HFF-Myc (cell line): ENCODE results near the gene ZBTB37.
"Not testable (repeated sequence)": the region's sequence is repeated elsewhere in the genome, so short reads cannot be mapped to it uniquely, and the experiment has no call there.

Source experiments
- DNase-seq: peaks from one replicate; pipeline ENCODE4 v3.0.0-alpha.2; 2011; ENCODE audit warnings: low read depth; ENCODE audit errors: extremely low read depth
- H3K4me3 ChIP-seq: replicated peaks from 2 replicates; pipeline ENCODE4 v1.5.1; 2011; ENCODE audit warnings: low read depth, mild to moderate bottlenecking, control low read depth, low read length
- TF ChIP-seq, protein P1 (sequence below): IDR thresholded peaks from 2 replicates; pipeline ENCODE4 v1.5.1; 2012; ENCODE audit warnings: mild to moderate bottlenecking, low read depth, low read length, control low read depth; ENCODE audit errors: missing control alignments

ZBTB37 gene

DNA sequence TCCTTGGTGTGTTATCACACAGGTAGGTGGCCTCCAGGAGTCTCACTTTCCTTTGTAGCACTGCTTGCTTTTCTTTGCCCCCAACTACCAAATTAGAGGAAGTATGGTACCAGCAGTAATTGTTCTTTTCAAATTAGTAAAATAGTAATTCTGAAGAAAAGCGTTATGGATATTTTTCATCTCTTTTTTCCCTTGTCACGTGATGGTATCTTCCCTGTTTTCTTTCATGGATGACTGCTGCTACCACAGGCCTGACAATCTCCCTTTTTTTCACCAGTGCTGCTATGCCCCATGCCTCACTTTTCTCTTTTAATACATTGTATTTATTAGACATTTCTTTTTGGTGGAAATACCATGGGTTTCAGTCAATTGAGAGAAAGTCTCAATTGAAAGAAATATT is 3.3 kb downstream of the ZBTB37 start:
- DNase-seq: no peak
- TF ChIP-seq, protein P1, sequence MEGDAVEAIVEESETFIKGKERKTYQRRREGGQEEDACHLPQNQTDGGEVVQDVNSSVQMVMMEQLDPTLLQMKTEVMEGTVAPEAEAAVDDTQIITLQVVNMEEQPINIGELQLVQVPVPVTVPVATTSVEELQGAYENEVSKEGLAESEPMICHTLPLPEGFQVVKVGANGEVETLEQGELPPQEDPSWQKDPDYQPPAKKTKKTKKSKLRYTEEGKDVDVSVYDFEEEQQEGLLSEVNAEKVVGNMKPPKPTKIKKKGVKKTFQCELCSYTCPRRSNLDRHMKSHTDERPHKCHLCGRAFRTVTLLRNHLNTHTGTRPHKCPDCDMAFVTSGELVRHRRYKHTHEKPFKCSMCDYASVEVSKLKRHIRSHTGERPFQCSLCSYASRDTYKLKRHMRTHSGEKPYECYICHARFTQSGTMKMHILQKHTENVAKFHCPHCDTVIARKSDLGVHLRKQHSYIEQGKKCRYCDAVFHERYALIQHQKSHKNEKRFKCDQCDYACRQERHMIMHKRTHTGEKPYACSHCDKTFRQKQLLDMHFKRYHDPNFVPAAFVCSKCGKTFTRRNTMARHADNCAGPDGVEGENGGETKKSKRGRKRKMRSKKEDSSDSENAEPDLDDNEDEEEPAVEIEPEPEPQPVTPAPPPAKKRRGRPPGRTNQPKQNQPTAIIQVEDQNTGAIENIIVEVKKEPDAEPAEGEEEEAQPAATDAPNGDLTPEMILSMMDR: no peak
- no peak overlapping the region for H3K4me3 ChIP-seq

DNA sequence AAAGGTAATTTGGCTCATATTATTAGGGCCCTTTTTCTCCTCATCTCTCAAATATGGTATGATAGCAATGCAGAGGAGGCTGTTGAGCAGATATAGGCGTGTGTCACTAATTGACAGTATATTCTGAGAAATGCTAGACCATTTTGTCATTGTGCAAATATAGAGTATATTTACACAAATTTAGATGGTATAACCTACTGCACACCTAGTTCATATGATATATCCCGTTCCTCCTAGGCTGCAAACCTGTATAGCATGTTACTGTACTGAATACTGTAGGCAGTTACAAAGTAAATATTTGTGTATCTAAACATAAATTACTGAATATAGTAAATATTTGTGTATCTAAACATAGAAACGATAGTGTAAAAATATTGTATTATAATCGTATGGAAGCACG is 8.6 kb downstream of the ZBTB37 start:
- H3K4me3 ChIP-seq: no peak overlapping the region
- TF ChIP-seq, protein P1: no peak
- DNase-seq: no peak

DNA sequence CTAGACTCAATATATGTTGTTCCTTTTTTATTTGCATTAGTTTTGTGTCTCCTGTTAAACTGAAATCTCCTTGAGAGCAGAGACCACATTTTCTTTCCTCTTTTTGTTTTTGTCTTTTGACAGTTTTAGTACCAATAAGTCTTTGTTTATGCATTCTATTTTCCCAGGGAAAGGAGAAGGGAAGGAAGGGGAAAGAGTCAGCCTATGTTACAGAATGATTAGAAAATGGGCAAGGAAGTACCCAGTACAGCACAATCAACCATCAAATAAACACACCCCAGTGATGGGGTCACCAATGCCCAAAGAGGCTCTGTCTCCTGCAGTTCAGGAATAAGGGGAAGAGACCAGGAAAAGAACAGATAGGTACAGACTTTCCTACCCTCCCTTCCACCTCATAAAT is 10.1 kb downstream of the ZBTB37 start:
- no peak overlapping the region for H3K4me3 ChIP-seq
- DNase-seq: no peak
- TF ChIP-seq, protein P1: no peak

DNA sequence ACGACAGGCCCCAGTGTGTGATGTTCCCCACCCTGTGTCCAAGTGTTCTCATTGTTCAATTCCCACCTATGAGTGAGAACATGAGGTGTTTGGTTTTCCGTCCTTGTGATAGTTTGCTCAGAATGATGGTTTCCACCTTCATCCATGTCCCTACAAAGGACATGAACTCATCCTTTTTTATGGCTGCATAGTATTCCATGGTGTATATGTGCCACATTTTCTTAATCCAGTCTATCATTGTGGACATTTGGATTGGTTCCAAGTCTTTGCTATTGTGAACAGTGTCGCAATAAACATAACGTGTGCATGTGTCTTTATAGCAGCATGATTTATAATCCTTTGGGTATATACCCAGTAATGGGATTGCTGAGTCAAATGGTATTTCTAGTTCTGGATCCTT is 12.9 kb downstream of the ZBTB37 start:
- not testable (repeated sequence) for DNase-seq

DNA sequence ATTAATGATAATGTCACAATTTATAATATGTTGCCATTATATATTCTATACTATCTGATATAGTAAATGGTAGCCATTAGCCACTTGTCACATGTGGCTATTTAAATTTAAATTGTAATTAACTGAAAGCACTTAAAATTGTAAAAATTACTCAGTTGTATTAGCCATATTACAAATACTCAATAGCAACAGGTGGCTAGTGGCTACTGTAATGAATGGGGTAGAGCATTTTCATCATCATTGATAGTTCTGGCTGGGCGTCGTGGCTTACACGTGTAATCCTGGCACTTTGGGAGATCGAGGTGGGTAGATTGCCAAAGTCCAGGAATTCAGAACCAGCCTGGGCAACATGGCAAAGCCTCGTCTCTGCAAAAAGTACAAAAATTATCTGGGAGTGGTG is 16.5 kb downstream of the ZBTB37 start:
- no peak overlapping the region for H3K4me3 ChIP-seq
- TF ChIP-seq, protein P1: no peak
- no peak for DNase-seq

More for the DNA sequence above, 12.9 kb downstream of the ZBTB37 start:
- H3K4me3 ChIP-seq: not testable (repeated sequence)

DNA sequence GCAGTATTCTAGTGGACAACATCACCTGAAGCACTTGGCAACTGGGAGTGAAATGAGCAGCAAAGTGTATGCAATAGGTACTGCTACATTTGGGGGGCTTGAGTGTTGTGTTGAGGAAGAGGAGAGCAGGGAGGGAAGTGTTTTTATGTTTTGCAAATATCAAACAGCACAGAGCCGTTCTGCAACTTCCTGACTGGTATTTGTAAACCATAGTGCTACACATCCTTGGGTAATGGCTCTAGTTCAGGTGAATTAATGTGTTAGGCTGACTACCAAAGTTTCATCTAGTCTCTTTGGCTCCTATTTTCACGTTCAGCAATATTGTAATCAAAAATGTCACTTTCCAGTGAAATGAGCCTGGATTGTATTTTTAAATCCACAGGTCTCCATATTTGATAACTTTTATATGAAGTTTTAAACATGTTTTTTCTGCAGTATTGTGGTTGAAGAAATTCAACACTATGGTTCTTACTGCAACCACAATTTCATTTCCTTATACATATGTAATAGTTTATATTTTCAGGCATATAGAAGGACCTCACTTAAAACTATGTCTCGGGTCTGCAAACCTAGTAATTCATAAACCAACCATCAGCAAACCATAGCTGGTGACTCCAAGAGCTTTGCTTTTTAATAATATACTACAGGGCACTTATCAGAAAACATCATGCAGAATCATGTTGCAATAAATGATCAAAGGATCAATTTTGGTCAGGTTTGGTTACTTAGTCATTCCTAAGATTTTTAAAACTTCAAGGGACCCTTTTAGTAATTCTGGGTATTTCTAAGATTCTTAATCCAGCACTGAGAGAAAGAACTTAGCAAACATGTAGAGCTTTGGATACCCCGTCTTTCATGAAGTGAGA is 18.8 kb downstream of the ZBTB37 start:
- DNase-seq: no peak
- no peak overlapping the region for H3K4me3 ChIP-seq
- TF ChIP-seq, protein P1: no peak

DNA sequence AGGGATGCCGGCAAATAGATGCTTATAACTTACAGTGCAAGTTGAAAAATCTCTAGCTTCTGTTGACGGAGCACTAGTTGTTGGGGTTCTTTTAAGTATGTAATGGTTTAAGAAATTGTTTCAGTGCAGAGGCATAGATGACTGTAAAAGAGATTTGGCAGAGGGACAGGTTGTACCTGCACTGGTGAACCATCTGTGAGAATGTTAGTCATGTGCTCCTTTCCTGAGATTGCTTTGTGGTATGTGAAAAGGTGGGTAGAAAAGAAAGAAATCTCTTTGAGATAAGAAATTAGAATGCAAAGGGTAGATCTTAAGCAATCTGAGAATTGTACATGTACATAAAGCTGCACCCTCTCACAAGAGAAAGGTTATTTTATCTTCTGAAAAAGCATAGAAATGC is 19.4 kb downstream of the ZBTB37 start:
- TF ChIP-seq, protein P1: no peak
- no peak for DNase-seq
- no peak overlapping the region for H3K4me3 ChIP-seq
